Effector memory CD8-positive, alpha-beta T cell (primary cell): ENCODE results near the gene LMAN2L.

Experiments used
- ATAC-seq: fragments of 150-1000 bp; cut with Tn5 transposase; replicated peaks from 2 replicates; pipeline ENCODE4 v1.10.0; 2021; ENCODE audit warnings: mild to moderate bottlenecking, moderate library complexity
- DNase-seq, 3 experiments: peaks; one replicate each; pipeline ENCODE4 v3.0.0; 2021
- H3K27ac Mint-ChIP-seq, 2 donors: one replicate each; pipeline ENCODE4 v1.8.0; 2022; ENCODE audit warnings: mild to moderate bottlenecking in 2 of 2, mixed read lengths in 2 of 2, moderate library complexity in 2 of 2
- H3K27me3 Mint-ChIP-seq, 2 donors: one replicate each; pipeline ENCODE4 v1.8.0; 2022; ENCODE audit warnings: mixed read lengths in 2 of 2
- H3K36me3 Mint-ChIP-seq: one replicate; pipeline ENCODE4 v1.8.0; 2022; ENCODE audit warnings: mild to moderate bottlenecking, moderate library complexity, mixed read lengths; ENCODE audit not compliant: insufficient read depth
- H3K4me1 Mint-ChIP-seq, 2 donors: one replicate each; pipeline ENCODE4 v1.8.0; 2022; ENCODE audit warnings: low read depth in 2 of 2, mixed read lengths in 2 of 2
- H3K4me3 Mint-ChIP-seq, 2 donors: one replicate each; pipeline ENCODE4 v1.8.0; 2022; ENCODE audit warnings: mild to moderate bottlenecking in 2 of 2, mixed read lengths in 2 of 2, moderate library complexity in 2 of 2
- H3K9me3 Mint-ChIP-seq, 2 donors: one replicate each; pipeline ENCODE4 v1.8.0; 2022; ENCODE audit warnings: mixed read lengths in 2 of 2

Gene LMAN2L

GRCh38 chr2:96768083-96768561, 28.3 kb upstream of the LMAN2L start:
- Mint-ChIP-seq H3K27me3 (no peaks in the 10 kb centered on the region), H3K4me3 (no peak overlapping the region), H3K9me3 (no peaks in the 10 kb centered on the region), H3K36me3 (peaks cover 8% of the 10 kb centered on the region), H3K27ac (no peak overlapping the region), H3K4me1 (peaks cover 45 to 50% of the 10 kb centered on the region in 2 donors)
- ATAC-seq (no peak), DNase-seq (no peak)

DNA sequence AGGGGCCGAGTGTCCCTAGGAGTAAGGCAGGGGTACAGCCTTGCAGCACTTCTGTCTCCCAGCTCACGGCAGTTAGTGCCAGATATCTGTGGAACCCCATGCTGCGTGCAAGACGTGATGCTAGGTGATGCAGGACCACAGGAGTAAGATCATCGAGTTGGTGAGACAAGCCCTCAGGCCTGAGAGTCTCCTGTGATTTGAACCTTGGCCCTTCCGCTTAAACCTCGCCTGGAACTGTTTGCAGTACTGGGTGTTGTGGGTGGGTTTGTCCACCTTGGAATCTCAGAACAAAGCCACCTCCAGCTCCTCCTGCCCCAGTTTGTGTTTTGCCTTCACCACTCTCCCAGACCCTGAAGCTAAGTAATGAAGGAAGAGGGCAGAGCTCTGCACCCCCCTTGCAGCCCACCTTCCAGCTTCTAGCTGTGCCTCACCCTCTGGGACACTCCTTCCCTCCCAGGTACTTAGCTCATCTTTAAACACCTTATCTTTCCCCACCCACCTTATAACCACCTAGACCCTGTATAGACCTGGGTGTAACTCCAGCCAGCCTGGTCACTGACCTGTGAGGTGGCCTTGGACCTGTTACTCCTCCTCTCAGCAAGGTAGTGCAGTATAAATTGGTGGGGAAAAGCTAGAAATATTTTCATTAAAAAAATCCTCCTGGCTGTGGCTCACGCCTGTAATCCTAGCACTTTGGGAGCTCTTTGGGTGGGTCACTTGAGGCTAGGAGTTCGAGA, 27.4 kb upstream of the LMAN2L start:
- Mint-ChIP-seq H3K4me3 (no peak overlapping the region), H3K36me3 (peaks cover 8% of the 10 kb centered on the region), H3K4me1 (peaks cover 45 to 51% of the 10 kb centered on the region in 2 donors), H3K27ac (peak overlapping the region in 1 of 2 donors; percentile 70), H3K9me3 (no peaks in the 10 kb centered on the region), H3K27me3 (no peaks in the 10 kb centered on the region)
- no peak for DNase-seq
- ATAC-seq = no peak

DNA sequence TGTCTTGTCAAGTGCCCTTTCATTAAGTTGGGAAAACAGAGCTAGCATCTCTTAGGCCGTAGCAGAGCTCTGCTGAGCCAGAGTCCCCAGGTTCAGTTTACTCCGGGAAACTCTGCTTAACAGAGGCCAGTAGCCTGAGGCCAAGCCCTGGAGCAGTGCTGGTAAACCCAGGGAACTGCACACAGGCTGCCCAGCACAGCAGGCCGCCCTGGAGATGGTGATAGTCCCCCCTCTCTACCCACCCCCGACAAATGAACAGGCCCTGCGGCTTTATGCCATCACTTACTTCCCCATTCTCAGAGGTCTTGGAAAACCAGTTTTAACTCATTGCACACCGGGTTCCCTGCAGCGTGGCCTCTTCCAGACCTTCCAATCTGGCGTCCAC, 24.4 kb upstream of the LMAN2L start:
- H3K4me1 Mint-ChIP-seq = peaks cover 63 to 67% of the 10 kb centered on the region in 2 donors
- no peak for ATAC-seq

GRCh38 chr2:96763511-96764252, 23.8 kb upstream of the LMAN2L start:
- ATAC-seq = no peak
- H3K27ac Mint-ChIP-seq = peak overlapping the region; percentile 11 to 33

More for the DNA sequence above, 24.4 kb upstream of the LMAN2L start:
- H3K27ac Mint-ChIP-seq = peak overlapping the region; percentile 11 to 33
- H3K27me3 Mint-ChIP-seq = no peaks in the 10 kb centered on the region
- H3K36me3 Mint-ChIP-seq = peaks cover 7% of the 10 kb centered on the region
- H3K9me3 Mint-ChIP-seq = no peaks in the 10 kb centered on the region
- peak overlapping the region; percentile 76 to 77 for H3K4me3 Mint-ChIP-seq
- DNase-seq = no peak

GRCh38 chr2:96762529-96763311, 22.9 kb upstream of the LMAN2L start:
- peak overlapping the region; percentile 76 to 77 for H3K4me3 Mint-ChIP-seq
- peak overlapping the region; percentile 11 to 33 for H3K27ac Mint-ChIP-seq
- H3K36me3 Mint-ChIP-seq = peaks cover 5% of the 10 kb centered on the region
- H3K9me3 Mint-ChIP-seq = no peaks in the 10 kb centered on the region
- H3K4me1 Mint-ChIP-seq = peaks cover 60% of the 10 kb centered on the region in 2 donors
- ATAC-seq (no peak), DNase-seq (no peak)
- H3K27me3 Mint-ChIP-seq = no peaks in the 10 kb centered on the region

More at GRCh38 chr2:96763511-96764252, 23.8 kb upstream of the LMAN2L start:
- Mint-ChIP-seq H3K4me3 (peak overlapping the region; percentile 76 to 77), H3K36me3 (peaks cover 5% of the 10 kb centered on the region), H3K27me3 (no peaks in the 10 kb centered on the region), H3K9me3 (no peaks in the 10 kb centered on the region), H3K4me1 (peaks cover 63 to 66% of the 10 kb centered on the region in 2 donors)
- DNase-seq = no peak

DNA sequence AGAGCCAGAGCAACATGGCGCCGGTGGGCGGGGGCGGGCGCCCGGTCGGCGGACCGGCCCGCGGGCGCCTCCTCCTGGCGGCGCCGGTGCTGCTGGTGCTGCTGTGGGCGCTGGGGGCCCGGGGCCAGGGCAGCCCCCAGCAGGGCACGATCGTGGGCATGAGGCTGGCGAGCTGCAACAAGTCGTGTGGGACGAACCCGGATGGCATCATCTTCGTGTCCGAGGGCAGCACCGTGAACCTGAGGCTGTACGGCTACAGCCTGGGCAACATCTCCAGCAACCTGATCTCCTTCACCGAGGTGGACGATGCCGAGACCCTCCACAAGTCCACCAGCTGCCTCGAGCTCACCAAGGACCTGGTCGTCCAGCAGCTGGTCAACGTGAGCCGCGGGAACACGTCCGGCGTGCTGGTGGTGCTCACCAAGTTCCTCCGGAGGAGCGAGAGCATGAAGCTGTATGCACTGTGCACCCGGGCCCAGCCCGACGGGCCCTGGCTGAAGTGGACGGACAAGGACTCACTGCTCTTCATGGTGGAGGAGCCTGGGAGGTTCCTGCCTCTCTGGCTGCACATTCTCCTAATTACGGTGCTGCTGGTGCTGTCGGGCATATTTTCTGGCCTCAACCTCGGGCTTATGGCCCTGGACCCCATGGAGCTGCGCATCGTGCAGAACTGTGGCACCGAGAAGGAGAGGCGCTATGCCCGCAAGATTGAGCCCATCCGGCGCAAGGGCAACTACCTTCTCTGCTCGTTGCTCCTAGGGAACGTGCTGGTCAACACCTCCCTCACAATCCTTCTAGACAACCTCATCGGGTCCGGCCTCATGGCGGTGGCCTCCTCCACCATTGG, 21.3 kb upstream of the LMAN2L start:
- peak; percentile 80 for ATAC-seq

GRCh38 chr2:96760036-96760985, 20.4 kb upstream of the LMAN2L start, which contains the start of gene CNNM4:
Gene CNNM4, plus strand, starts transcription at chr2:96760902. Its CDS starts 98 bp downstream, at chr2:96761000.
- peak; percentile 93 for ATAC-seq

More for the DNA sequence above, 21.3 kb upstream of the LMAN2L start:
- peak overlapping the region; percentile 76 to 77 for H3K4me3 Mint-ChIP-seq
- peaks cover 47 to 48% of the 10 kb centered on the region in 2 donors for H3K4me1 Mint-ChIP-seq
- peak in 1 of 3 experiments; percentile 76 for DNase-seq
- H3K36me3 Mint-ChIP-seq = peaks cover 2% of the 10 kb centered on the region
- no peaks in the 10 kb centered on the region for H3K27me3 Mint-ChIP-seq
- H3K9me3 Mint-ChIP-seq = no peaks in the 10 kb centered on the region
- H3K27ac Mint-ChIP-seq = peak overlapping the region; percentile 11 to 33

DNA sequence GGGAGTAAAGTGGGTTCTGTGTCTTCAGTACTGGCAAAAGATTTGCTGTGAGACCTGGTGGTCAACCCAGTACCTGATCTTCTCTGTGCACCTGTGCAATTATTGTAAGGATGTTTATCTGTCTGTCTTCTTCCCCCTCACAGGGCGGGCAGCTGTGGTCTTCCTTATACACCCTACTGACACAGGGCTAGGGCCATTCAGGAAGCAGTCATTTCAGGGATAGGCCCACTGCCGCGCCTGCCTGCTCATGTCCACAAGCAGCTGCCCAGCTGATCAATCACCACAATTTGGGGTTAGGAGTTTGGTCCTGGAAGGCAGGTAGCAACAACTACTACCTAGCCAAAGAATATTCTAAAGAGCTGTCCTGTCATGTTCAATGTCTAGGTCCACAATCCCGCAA, 19.7 kb upstream of the LMAN2L start:
- no peaks in the 10 kb centered on the region for H3K9me3 Mint-ChIP-seq
- no peaks in the 10 kb centered on the region for H3K27me3 Mint-ChIP-seq
- DNase-seq = no peak
- H3K36me3 Mint-ChIP-seq = no peaks in the 10 kb centered on the region
- peak overlapping the region; percentile 76 to 85 for H3K4me3 Mint-ChIP-seq
- ATAC-seq = no peak
- peaks cover 43 to 44% of the 10 kb centered on the region in 2 donors for H3K4me1 Mint-ChIP-seq
- peak overlapping the region; percentile 86 to 92 for H3K27ac Mint-ChIP-seq

More at GRCh38 chr2:96760036-96760985, 20.4 kb upstream of the LMAN2L start, which contains the start of gene CNNM4:
- no peaks in the 10 kb centered on the region for H3K9me3 Mint-ChIP-seq
- H3K27ac Mint-ChIP-seq = peak within 1 kb of the TSS; percentile 86 to 92
- peak; percentile 84 to 86 (median 85) for DNase-seq
- H3K27me3 Mint-ChIP-seq = no peaks in the 10 kb centered on the region
- peak within 1 kb of the TSS; percentile 76 to 85 for H3K4me3 Mint-ChIP-seq
- H3K36me3 Mint-ChIP-seq = no peaks in the 10 kb centered on the region
- peaks cover 46 to 47% of the 10 kb centered on the region in 2 donors for H3K4me1 Mint-ChIP-seq

GRCh38 chr2:96758987-96759386, 19.1 kb upstream of the LMAN2L start:
- Mint-ChIP-seq H3K4me3 (peak overlapping the region in 1 of 2 donors; percentile 15), H3K4me1 (peaks cover 37 to 38% of the 10 kb centered on the region in 2 donors), H3K9me3 (no peaks in the 10 kb centered on the region), H3K36me3 (no peaks in the 10 kb centered on the region), H3K27me3 (no peaks in the 10 kb centered on the region), H3K27ac (no peak overlapping the region)
- ATAC-seq (no peak), DNase-seq (no peak)

GRCh38 chr2:96757477-96757860, 17.6 kb upstream of the LMAN2L start:
- Mint-ChIP-seq H3K27me3 (no peaks in the 10 kb centered on the region), H3K36me3 (no peaks in the 10 kb centered on the region), H3K27ac (no peak overlapping the region), H3K9me3 (no peaks in the 10 kb centered on the region), H3K4me1 (peaks cover 23 to 27% of the 10 kb centered on the region in 2 donors), H3K4me3 (no peak overlapping the region)
- no peak for ATAC-seq
- DNase-seq = no peak

GRCh38 chr2:96756788-96757476, 17.1 kb upstream of the LMAN2L start:
- peaks cover 19 to 21% of the 10 kb centered on the region in 2 donors for H3K4me1 Mint-ChIP-seq
- ATAC-seq (no peak), DNase-seq (no peak)
- H3K9me3 Mint-ChIP-seq = no peaks in the 10 kb centered on the region
- H3K27ac Mint-ChIP-seq = no peak overlapping the region
- no peak overlapping the region for H3K4me3 Mint-ChIP-seq
- no peaks in the 10 kb centered on the region for H3K27me3 Mint-ChIP-seq
- no peaks in the 10 kb centered on the region for H3K36me3 Mint-ChIP-seq
